HFFc6 (cell line): Measurements from ENCODE around the gene RGS7. TPM values are rescaled to one million over a fixed set of nuclear protein-coding genes. Genes with fewer than 3 reads are reported as not detected.
"Not testable (repeated sequence)": the region's sequence is repeated elsewhere in the genome, so short reads cannot be mapped to it uniquely, and the experiment has no call there.

ENCODE experiments used
- DNase-seq: peaks from one replicate; pipeline ENCODE4 v3.0.0-alpha.2; 2018
- H3K27ac Mint-ChIP-seq: 2 replicates; pipeline ENCODE4 v1.8.0; 2020; ENCODE audit warnings: mild to moderate bottlenecking, mixed read lengths
- H3K27me3 Mint-ChIP-seq: 2 replicates; pipeline ENCODE4 v1.8.0; 2021; ENCODE audit warnings: mild to moderate bottlenecking, moderate library complexity, mixed read lengths; ENCODE audit not compliant: insufficient read depth
- H3K36me3 Mint-ChIP-seq: 2 replicates; pipeline ENCODE4 v1.8.0; 2021; ENCODE audit warnings: low read depth, mixed read lengths
- H3K4me1 Mint-ChIP-seq: 2 replicates; pipeline ENCODE4 v1.8.0; 2020; ENCODE audit warnings: low read depth, mixed read lengths
- H3K4me3 Mint-ChIP-seq: 2 replicates; pipeline ENCODE4 v1.8.0; 2020; ENCODE audit warnings: mild to moderate bottlenecking, moderate library complexity, mixed read lengths
- H3K9me3 Mint-ChIP-seq: 2 replicates; pipeline ENCODE4 v1.8.0; 2020; ENCODE audit warnings: mild to moderate bottlenecking, mixed read lengths
- CTCF ChIP-seq: fragments of 200-600 bp; sonication (generic); IDR thresholded peaks from 2 replicates; pipeline ENCODE4 v1.5.0; 2021; ENCODE audit warnings: antibody characterized with exemption, mild to moderate bottlenecking
- total RNA-seq, 6 experiments: library from RNA; stranded (reverse); fragmentation: NEBNext Ultra II Directional; extraction: Animal tissue kit (Norgen Biotek cat#: 25700); gene quantifications; 2 replicates in 1 of 6; 3 replicates in 5 of 6; pipeline ENCODE4 v1.2.3, GENCODE V29; 2021

Gene RGS7
- total RNA-seq, 6 experiments from 2014 or later, result 1.5 to 2.4 (median 2.1) TPM

- peak overlapping the region; percentile 93 for H3K27ac Mint-ChIP-seq
- peak; percentile 76 for DNase-seq
Measured at GRCh38 chr1:240766831-240767230, 590.2 kb downstream of the RGS7 start.

GRCh38 chr1:240765732-240766363, 591.2 kb downstream of the RGS7 start:
- Mint-ChIP-seq H3K36me3 (peaks cover 36% of the 10 kb centered on the region), H3K4me3 (peak overlapping the region; percentile 62), H3K27ac (peak overlapping the region; percentile 93), H3K27me3 (peaks cover 4% of the 10 kb centered on the region), H3K9me3 (peaks cover 16% of the 10 kb centered on the region), H3K4me1 (peaks cover 62% of the 10 kb centered on the region)
- peak; percentile 78 for DNase-seq
- no peak for TF ChIP-seq CTCF

More at GRCh38 chr1:240766831-240767230, 590.2 kb downstream of the RGS7 start:
- Mint-ChIP-seq H3K4me1 (peaks cover 64% of the 10 kb centered on the region), H3K36me3 (peaks cover 44% of the 10 kb centered on the region), H3K27me3 (peaks cover 4% of the 10 kb centered on the region), H3K4me3 (peak overlapping the region; percentile 50), H3K9me3 (peaks cover 19% of the 10 kb centered on the region)
- TF ChIP-seq CTCF, result no peak

- H3K27me3 Mint-ChIP-seq, result peaks cover 4% of the 10 kb centered on the region
- peaks cover 49% of the 10 kb centered on the region for H3K4me1 Mint-ChIP-seq
- no peak overlapping the region for H3K27ac Mint-ChIP-seq
- peaks cover 16% of the 10 kb centered on the region for H3K9me3 Mint-ChIP-seq
- no peak for TF ChIP-seq CTCF
- H3K36me3 Mint-ChIP-seq, result peaks cover 31% of the 10 kb centered on the region
- no peak for DNase-seq
- no peak overlapping the region; the same call in 1 of the 2 replicates for H3K4me3 Mint-ChIP-seq
Measured at GRCh38 chr1:240763771-240764170, 593.2 kb downstream of the RGS7 start.

- Mint-ChIP-seq H3K4me1 (peaks cover 49% of the 10 kb centered on the region), H3K36me3 (peaks cover 30% of the 10 kb centered on the region; the same call in 1 of the 2 replicates), H3K9me3 (peaks cover 16% of the 10 kb centered on the region), H3K27ac (peak overlapping the region; percentile 48; the same call in 1 of the 2 replicates)
- not testable (repeated sequence) for H3K4me3 Mint-ChIP-seq, DNase-seq, H3K27me3 Mint-ChIP-seq
Measured at GRCh38 chr1:240763095-240763494, 593.9 kb downstream of the RGS7 start.

GRCh38 chr1:240762471-240762987, 594.5 kb downstream of the RGS7 start:
- not testable (repeated sequence) for H3K27ac Mint-ChIP-seq, H3K4me3 Mint-ChIP-seq, DNase-seq, H3K27me3 Mint-ChIP-seq
- Mint-ChIP-seq H3K9me3 (peaks cover 16% of the 10 kb centered on the region), H3K36me3 (peaks cover 30% of the 10 kb centered on the region; the same call in 1 of the 2 replicates), H3K4me1 (peaks cover 43% of the 10 kb centered on the region)

- not testable (repeated sequence) for H3K27me3 Mint-ChIP-seq, H3K9me3 Mint-ChIP-seq, DNase-seq, H3K27ac Mint-ChIP-seq, H3K4me1 Mint-ChIP-seq
- Mint-ChIP-seq H3K4me3 (peak overlapping the region; percentile 29; the same call in 1 of the 2 replicates), H3K36me3 (peaks cover 13% of the 10 kb centered on the region; the same call in 1 of the 2 replicates)
Measured at GRCh38 chr1:240758777-240759176, 598.2 kb downstream of the RGS7 start.

- peaks cover 1% of the 10 kb centered on the region; the same call in 1 of the 2 replicates for H3K27me3 Mint-ChIP-seq
- peaks cover 4% of the 10 kb centered on the region for H3K9me3 Mint-ChIP-seq
- peaks cover 8% of the 10 kb centered on the region; the same call in 1 of the 2 replicates for H3K36me3 Mint-ChIP-seq
- TF ChIP-seq CTCF, result no peak
- no peak overlapping the region; the same call in 1 of the 2 replicates for H3K4me3 Mint-ChIP-seq
- no peak overlapping the region for H3K27ac Mint-ChIP-seq
- DNase-seq, result no peak
- peaks cover 9% of the 10 kb centered on the region for H3K4me1 Mint-ChIP-seq
Measured at GRCh38 chr1:240758296-240758695, 598.7 kb downstream of the RGS7 start.
